Osteoblast (primary cell): Measurements from ENCODE around the gene NUP107. TPM values are rescaled to one million over a fixed set of nuclear protein-coding genes. Genes with fewer than 3 reads are reported as not detected.

Experiments used
- DNase-seq: peaks from one replicate; pipeline ENCODE4 v3.0.0; 2011; ENCODE audit warnings: low spot score, mixed read lengths; ENCODE audit not compliant: insufficient read length; ENCODE audit errors: missing footprints
- H2AFZ ChIP-seq: 2 replicates; pipeline ENCODE4 v1.6.0; 2011; ENCODE audit warnings: mild to moderate bottlenecking, low read length
- H3K27ac ChIP-seq: 2 replicates; pipeline ENCODE4 v1.5.1; 2011; ENCODE audit warnings: mild to moderate bottlenecking, low read depth, low read length, moderate library complexity
- H3K27me3 ChIP-seq: 2 replicates; pipeline ENCODE4 v1.6.0; 2012; ENCODE audit warnings: mild to moderate bottlenecking, control low read depth, inconsistent platforms, low read length, moderate library complexity; ENCODE audit not compliant: insufficient read depth
- H3K36me3 ChIP-seq: 2 replicates; pipeline ENCODE4 v1.5.1; 2011; ENCODE audit warnings: mild to moderate bottlenecking, low read length, control low read depth, moderate library complexity; ENCODE audit not compliant: insufficient read depth
- H3K4me1 ChIP-seq: 2 replicates; pipeline ENCODE4 v1.5.1; 2011; ENCODE audit warnings: mild to moderate bottlenecking, low read length, control low read depth, moderate library complexity; ENCODE audit not compliant: insufficient read depth
- H3K4me2 ChIP-seq: 2 replicates; pipeline ENCODE4 v1.6.0; 2011; ENCODE audit warnings: mild to moderate bottlenecking, low read length; ENCODE audit not compliant: insufficient read depth
- H3K4me3 ChIP-seq: fragments of 200-600 bp; sonication (generic); 3 replicates; pipeline ENCODE4 v1.5.1; 2012; ENCODE audit warnings: mild to moderate bottlenecking, low read length, inconsistent platforms; ENCODE audit not compliant: insufficient read depth
- H3K79me2 ChIP-seq: 2 replicates; pipeline ENCODE4 v1.6.0; 2012; ENCODE audit warnings: mild to moderate bottlenecking, low read length, control low read depth, inconsistent platforms; ENCODE audit not compliant: insufficient read depth
- H3K9me3 ChIP-seq: 2 replicates; pipeline ENCODE4 v1.5.1; 2011; ENCODE audit warnings: low read depth, low read length, control low read depth
- H4K20me1 ChIP-seq: 2 replicates; pipeline ENCODE4 v1.6.0; 2012; ENCODE audit warnings: mild to moderate bottlenecking, low read length, control low read depth; ENCODE audit not compliant: insufficient read depth
- total RNA-seq: library from RNA; depleted of rRNA; stranded (reverse); fragments of >200 nt; gene quantifications from 2 replicates; pipeline ENCODE4 v1.2.3, GENCODE V29; 2012
- TF ChIP-seq, protein P1 (sequence below): IDR thresholded peaks from 2 replicates; pipeline ENCODE4 v1.5.1; 2011; ENCODE audit warnings: mild to moderate bottlenecking, low read depth, low read length, moderate library complexity; ENCODE audit errors: extremely low read depth

The NUP107 gene
- total RNA-seq, 1 donor = 43.8 TPM

DNA sequence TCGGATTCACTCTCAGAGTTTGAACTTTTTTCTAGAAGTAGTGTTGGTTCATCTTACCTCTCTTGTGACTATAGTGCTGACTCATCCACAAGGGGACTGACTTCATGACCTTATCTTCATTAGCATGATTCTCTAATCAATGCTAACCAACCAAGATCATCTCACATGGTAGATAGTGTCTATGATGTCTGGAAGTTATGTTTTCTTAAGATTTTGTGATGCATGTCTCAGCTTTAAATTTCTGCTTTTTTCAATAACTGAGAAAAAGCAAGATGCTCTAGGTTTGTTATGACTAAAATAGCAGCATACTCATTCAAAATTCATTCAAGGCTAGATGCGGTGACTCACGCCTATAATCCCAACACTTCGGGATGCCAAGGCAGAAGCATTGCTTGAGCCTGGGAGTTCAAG is 46.9 kb downstream of the NUP107 start:
- peak; percentile 85 for DNase-seq
- Histone ChIP-seq H3K36me3 (peaks cover 34% of the 10 kb centered on the region), H2AFZ (no peak overlapping the region), H3K4me2 (peak overlapping the region; percentile 22), H3K4me3 (no peak overlapping the region), H3K27ac (peak overlapping the region; percentile 55), H3K4me1 (peaks cover 18% of the 10 kb centered on the region), H4K20me1 (no peaks in the 10 kb centered on the region), H3K27me3 (no peaks in the 10 kb centered on the region), H3K79me2 (no peaks in the 10 kb centered on the region), H3K9me3 (no peaks in the 10 kb centered on the region)
- TF ChIP-seq, protein P1, sequence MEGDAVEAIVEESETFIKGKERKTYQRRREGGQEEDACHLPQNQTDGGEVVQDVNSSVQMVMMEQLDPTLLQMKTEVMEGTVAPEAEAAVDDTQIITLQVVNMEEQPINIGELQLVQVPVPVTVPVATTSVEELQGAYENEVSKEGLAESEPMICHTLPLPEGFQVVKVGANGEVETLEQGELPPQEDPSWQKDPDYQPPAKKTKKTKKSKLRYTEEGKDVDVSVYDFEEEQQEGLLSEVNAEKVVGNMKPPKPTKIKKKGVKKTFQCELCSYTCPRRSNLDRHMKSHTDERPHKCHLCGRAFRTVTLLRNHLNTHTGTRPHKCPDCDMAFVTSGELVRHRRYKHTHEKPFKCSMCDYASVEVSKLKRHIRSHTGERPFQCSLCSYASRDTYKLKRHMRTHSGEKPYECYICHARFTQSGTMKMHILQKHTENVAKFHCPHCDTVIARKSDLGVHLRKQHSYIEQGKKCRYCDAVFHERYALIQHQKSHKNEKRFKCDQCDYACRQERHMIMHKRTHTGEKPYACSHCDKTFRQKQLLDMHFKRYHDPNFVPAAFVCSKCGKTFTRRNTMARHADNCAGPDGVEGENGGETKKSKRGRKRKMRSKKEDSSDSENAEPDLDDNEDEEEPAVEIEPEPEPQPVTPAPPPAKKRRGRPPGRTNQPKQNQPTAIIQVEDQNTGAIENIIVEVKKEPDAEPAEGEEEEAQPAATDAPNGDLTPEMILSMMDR = no peak

DNA sequence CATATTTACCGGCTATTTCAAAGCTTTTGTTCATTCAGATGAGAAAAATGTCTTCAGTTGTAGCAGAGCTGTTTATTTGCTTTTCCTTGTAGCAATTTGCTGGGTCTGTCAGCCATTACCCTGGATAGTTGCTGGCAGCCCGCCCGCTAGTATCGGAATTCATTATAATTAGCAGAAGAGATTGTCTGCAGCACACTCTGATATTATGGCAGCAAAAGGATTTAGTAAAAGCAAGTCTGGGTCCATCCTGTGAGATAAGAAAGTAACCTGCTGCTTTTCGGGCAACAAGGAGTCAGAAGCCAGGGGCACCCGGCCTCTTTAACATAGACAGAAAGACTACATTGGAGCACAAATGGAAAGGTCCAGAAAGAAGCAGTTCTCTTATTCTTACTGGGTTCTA is 53.1 kb downstream of the NUP107 start:
- no peaks in the 10 kb centered on the region for H3K27me3 ChIP-seq
- H3K27ac ChIP-seq = no peak overlapping the region
- no peaks in the 10 kb centered on the region for H3K79me2 ChIP-seq
- peaks cover 30% of the 10 kb centered on the region for H3K36me3 ChIP-seq
- H3K9me3 ChIP-seq = no peaks in the 10 kb centered on the region
- H3K4me2 ChIP-seq = no peak overlapping the region
- no peaks in the 10 kb centered on the region for H4K20me1 ChIP-seq
- H3K4me3 ChIP-seq = no peak overlapping the region
- DNase-seq = no peak
- H3K4me1 ChIP-seq = no peaks in the 10 kb centered on the region
- no peak overlapping the region for H2AFZ ChIP-seq
- TF ChIP-seq, protein P1 = no peak

DNA sequence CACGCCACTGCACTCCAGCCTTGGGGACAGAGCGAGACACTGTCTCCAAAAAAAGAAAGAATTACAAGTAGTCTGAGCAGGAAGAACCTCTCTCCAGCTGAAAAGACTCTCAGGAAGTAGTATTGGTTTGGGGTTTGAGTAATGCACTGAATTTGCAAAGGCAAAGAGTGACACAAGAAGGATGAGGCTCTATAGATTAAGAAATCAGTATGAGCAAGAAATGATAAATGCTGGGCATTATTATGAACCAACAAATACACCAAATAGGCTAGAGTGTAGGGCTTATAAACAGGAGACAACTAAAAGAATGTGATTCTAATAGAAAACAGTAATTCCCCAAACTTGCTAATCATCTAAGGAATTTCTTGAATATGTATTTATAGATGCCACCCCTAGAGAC is 56.6 kb downstream of the NUP107 start:
- Histone ChIP-seq H3K4me2 (no peak overlapping the region), H3K4me3 (no peak overlapping the region), H3K27me3 (no peaks in the 10 kb centered on the region), H2AFZ (no peak overlapping the region), H3K9me3 (no peaks in the 10 kb centered on the region), H4K20me1 (no peaks in the 10 kb centered on the region), H3K36me3 (peaks cover 12% of the 10 kb centered on the region), H3K79me2 (peaks cover 20% of the 10 kb centered on the region), H3K4me1 (peaks cover 7% of the 10 kb centered on the region), H3K27ac (no peak overlapping the region)
- TF ChIP-seq, protein P1 = no peak
- no peak for DNase-seq

DNA sequence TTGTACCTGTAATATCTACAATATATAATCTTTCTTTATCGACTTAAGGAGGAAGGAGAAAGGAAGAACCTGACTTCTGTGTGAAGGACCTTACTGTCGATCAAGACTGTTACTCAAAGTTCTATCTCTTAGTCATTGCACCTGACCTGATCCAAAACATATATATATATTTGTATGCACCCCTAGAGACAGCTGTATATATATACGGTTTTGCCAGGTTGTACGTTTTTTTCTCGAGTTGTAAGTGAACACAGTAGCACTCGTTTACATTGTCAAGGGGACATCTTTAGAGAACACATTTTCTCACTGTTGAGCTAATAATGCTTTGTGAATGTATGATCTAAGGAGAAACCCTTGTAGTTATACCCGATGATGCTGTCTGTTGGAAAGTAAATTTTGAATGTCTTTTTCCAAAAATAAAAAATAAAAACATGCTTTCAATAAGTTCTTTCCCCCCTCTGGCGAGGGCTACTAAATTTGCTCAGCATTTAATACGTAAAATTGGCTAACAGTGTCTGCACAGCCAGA is 58.7 kb downstream of the NUP107 start:
- Histone ChIP-seq H2AFZ (peak overlapping the region; percentile 94), H3K4me2 (peak overlapping the region; percentile 95), H3K36me3 (peaks cover 5% of the 10 kb centered on the region), H3K27ac (peak overlapping the region; percentile 75), H3K4me1 (peaks cover 7% of the 10 kb centered on the region), H3K9me3 (no peaks in the 10 kb centered on the region), H3K79me2 (peaks cover 31% of the 10 kb centered on the region), H3K27me3 (no peaks in the 10 kb centered on the region), H4K20me1 (no peaks in the 10 kb centered on the region), H3K4me3 (peak overlapping the region; percentile 81)
- no peak for DNase-seq
- TF ChIP-seq, protein P1 = no peak
